NCI-H2227 (cell line): Measurements from ENCODE around the gene ERF.

Source experiments
- DNase-seq: peaks from one replicate; lab custom pipeline; 2025; ENCODE audit not compliant: unreplicated experiment; lab: John Stamatoyannopoulos, UW

The ERF gene

DNA sequence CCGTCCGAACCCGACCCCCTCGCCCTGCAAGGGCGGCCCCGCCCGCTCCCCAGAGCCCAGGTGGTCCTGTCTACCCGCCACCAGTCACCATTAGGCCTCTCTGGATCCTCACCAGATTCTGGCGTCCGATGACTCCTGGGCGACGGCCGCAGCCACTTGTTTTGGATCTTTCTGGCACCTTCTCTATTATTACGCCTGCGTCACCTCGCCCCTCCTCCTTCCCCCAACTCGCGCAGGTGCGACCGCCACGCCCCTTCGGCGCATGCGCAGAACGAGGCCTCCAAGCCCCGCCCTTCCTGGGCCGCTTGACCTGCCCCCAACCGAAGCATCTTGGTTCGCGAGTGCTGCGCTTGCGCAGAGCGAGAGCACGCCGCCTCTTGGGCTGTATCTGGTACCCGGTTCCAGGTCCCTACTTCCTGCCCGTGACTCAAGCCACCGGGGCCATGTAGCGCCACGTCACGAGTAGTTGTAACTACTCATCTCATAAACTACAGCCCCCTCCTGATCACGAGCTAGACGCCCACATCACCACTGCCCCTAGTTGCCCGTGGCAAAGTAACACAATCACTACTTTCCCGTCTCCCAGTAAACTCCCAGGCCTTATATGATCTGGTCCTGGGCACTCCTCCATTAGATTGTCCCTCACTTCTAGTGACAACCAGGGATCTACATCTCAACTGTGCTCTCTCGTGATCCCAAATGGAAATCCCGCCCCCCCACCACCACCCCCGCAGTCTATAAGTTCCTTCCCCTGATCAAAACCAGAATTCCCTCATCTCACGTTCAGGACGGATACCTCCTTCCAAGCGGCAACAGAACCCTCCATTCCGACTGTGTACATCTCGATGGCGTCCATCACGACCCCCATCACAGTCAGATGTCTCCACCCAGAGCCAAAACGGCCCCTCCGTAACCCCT is 37.1 kb downstream of the ERF start, which contains the start of gene DEDD2:
Gene DEDD2 (minus strand): TSS at position 158 of the 918 bp plus-strand sequence. CDS start 670 bp downstream, outside the sequence.
- DNase-seq, result peak; percentile 100

DNA sequence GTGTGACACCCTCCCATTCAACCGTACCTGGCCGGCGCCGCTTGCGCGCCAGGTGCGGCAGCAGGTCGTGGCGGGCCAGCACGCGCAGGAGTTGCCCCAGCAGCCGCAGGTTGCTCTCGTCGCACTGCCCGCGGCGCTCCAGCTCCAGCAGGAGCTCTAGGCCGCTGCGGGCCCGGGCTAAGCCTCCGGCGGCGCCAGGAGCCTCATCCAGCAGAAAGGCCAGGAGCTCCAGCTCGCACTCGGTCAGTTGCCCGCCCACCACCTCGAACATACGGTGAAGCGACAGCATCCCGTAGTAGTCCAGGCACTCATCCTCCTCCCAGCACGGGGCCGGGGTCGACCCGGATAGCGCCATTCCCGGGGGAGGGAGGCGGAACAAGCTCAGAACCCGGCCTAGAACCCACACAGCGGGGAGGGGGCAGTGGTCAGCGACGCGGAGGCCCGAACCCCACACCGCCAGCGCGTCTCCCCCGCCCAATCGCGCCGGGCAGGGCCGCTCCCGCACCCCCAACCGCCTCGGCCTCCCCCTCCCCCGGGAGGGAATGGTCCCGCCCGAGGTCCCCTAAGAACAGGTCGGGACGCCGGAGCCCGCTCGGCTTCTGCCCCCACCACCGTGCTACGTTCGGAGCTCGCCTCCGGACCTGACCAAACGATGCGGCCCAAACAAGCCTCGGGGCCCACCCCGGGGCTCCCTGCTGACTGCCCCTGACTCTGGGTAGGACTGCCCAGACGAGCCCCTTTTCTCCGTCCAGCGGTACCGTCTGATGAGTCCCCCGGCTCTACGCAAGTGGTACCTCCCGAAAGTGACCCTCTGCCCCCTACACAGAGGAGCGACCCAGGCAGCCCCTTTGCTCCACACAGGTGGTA is 38.0 kb downstream of the ERF start:
- peak; percentile 89 for DNase-seq

DNA sequence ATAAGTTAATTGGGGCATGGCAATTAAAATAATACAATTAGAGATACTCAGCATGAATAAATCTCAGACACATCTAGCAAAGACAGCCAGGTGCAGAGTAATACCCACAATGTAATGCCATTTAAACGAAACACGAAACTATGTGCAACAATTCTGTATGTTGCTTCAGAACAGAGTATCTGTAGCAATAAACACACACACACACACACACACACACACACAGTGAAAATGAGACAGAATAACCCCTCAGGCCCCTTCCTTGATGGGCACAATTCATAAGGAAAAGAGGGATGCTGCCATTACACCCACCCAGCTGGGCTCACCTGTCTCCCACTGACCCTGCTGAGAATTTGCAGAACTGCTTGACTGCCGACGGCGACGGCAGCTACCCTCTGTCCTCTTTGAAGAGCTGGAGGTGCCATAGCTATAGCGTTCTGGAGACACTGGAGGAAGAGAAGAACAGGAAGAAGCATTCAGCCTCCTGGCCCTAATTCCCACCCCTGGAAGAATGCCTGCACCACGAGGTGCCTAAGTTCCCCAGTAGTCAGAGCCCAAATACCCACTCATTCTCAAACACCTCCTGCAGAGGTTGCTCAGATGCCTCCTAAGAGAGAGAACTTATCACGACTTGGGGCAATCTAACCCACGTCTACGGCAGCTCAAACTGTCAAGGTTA is 40.0 kb downstream of the ERF start:
- no peak for DNase-seq

- DNase-seq, result no peak
These were observed 42.0 kb downstream of the ERF start for GRCh38 chr19:42212886-42213285.

DNA sequence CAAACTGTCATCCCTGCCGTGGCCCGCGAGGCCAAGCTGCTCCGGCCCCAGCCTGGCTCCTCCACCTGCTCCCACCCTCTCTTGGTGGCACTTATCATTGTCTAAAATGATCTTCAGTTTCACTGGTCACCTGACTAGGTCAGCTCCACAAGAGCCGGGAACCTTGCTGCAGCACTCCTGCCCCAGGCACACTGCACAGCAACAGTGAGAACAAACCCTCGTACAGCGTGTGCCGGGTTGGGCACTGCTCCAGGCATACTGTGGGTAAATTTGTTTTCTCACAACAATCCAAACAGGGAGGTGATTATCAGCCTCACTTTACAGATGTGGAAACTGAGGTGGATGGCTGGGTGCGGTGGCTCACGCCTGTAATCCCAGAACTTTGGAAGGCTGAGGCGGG is 46.3 kb downstream of the ERF start:
- DNase-seq, result no peak

DNA sequence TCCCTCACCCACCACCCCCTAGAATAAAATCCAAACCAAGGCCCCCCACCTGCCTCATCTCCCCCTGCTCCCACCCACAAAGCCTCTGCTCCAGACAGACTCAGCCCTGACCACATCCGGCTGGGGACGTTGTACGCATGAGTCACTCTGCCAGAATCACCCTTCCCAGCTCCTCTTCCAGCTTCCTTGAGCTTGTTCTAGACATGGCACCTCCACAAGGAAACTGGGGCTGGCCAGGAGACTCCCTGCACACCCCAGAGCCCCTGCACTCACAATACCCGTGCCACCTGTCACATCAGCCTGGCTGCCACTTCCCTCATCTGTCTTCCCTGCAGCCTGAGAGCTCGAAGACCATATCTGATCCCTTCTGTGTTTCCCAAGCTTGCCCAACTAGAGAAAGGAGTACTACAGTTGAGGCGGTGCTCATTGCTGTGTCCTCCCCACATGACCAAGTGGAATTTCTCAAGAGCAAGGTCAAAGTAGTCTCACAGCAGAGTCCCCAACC is 47.1 kb downstream of the ERF start:
- DNase-seq, result no peak

DNA sequence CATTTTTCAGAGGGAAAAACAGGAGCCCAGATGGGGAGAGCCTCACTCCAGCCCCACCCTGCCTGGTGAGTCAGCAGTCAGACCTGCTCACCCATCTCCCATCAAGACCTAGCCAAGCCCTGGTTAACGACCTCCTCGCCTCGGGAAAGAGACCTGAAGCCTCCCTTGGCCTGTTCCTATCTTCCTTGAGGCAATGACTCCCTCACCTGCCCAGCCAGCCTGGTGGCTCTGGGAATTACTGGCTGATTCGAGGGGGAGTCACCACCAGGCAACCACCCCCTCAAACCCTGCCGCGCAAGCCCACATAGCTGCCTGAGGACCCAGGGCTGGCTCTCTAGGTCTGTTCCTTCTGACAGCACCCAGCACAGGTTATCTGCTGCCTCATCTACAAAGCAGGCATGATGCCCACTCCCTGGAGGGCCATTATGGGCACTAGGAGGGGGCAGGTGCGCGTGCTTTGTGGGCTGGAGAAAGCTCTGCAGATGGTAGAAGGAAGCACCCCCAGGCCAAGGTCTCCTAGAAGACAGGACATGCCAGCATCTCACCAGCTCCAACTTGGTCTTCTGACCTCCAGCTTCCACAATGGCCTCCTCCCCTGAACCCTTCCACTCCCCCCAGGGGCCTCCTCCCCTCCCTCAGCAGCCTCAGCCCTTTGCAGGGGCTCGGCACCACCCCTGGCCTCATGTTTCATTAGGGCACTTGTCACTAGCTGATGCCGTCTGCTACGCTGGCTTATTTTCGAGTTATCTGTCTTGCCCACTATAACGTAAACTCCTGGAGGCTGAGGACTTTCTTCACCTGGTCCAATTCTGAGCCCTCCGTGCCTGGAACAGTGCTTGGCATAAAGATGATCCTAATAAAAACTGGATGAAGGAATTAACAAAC is 47.8 kb downstream of the ERF start:
- DNase-seq, result no peak

GRCh38 chr19:42204664-42205063 is 50.3 kb downstream of the ERF start:
- no peak for DNase-seq

- no peak for DNase-seq
These were observed 51.2 kb downstream of the ERF start for GRCh38 chr19:42203700-42204099.

DNA sequence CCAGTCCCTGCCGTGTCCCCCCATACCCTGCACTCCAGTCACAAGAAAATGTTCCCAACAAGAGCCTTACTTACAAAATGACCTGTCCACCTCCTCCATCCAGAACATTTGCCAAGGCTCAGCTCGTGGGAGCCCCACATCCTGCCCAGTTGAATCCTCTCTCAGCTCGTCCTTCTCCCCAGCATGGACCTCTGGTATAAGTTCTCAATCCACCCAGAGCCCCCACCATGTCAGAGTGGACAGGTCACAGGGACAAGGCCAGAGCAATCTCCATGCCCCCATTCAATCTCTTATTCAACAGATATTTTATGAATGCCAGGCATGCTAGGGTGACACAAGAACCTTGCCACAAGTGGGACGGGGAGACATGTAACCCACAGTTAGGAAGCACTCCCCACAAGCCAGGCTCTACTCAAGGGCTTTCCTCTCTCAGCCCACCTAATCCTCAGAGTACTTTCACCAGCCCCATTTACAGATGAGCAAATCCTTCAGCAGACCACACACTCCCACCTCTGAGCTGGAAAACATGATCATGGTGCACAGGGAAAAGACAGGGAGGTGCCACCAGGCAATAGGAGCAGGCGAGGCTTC is 52.5 kb downstream of the ERF start:
- no peak for DNase-seq

- no peak for DNase-seq
These were observed 53.2 kb downstream of the ERF start for GRCh38 chr19:42201489-42202289.

DNA sequence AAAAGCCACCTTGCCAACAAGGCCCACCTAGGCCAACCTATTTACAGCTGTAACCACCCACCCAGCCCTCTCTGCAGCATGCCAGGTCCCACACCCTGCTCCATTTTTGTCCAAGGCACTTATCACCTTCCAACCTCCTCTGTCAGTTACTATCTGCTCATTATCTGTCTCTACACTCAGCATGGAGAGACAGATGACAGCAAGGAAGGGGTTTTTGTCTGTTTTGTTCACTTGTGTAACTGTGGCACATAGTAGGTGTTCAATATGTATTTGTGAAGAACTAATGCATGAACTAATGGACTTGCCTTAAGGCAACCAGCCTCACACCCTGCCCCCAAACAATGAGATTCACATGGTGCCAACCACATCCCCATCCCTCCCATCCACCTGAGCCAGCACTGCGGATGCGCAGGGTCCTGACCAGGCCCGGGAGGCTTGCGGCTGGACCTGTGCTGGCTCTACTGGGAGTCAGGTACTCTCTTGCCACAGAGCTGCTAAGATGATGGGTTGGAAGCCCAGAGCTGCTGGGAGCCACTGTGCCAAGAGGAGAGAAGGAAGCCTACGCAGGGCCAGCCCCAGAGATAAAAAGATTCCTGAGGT is 54.7 kb downstream of the ERF start:
- DNase-seq, result no peak

- DNase-seq, result no peak
These were observed 55.4 kb downstream of the ERF start for GRCh38 chr19:42199440-42200115.

DNA sequence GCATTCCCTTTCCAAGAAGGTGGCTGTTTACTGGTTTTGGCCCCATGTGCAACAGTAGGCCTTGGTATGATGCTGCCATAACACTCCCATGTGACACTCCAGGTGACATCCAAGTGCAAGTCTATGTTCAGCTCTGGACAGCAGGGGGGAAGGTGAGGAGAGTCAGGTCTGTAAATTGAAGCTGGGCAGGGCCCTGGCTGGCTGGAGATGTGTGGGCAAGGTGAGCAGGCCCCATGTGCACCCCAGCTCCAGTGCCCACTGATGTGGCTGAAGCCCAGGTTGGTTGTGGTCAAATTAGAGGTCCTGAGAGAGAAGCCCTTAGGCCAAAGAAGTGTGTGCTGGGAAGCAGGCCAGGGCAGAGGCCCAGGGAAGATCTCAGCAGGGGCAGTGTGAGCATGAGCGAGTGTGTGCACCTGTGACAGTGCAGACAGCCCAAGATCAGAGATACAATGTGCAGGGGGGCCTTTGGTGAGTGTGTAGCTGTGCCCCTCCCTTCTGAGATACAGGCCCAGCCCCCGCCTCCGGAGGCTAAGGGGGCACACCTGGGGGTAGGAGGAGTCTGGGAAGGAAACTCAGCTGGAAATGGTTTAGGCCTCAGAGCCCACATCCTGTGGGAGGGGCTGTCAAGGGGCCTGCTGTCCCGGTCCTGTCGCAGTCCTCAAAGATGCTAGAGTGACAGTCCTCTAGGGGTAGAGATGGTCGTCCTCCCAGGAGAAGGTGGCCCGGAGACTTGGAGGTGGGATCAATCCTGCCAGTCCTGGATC is 56.1 kb downstream of the ERF start:
- DNase-seq, result no peak
